AG09309 (cell line): Measurements from ENCODE around the gene IGF1R.
A peak's percentile ranks its signal among the peaks of the same experiment; 100 is the strongest.

Source experiments
- DNase-seq: peaks from one replicate; pipeline ENCODE4 v3.0.0-alpha.2; 2010; ENCODE audit warnings: low read depth
- H3K4me3 ChIP-seq: 2 replicates; pipeline ENCODE4 v1.5.1; 2011; ENCODE audit warnings: mild to moderate bottlenecking, low read depth, low read length, moderate library complexity; ENCODE audit not compliant: control insufficient read depth
- CTCF ChIP-seq: IDR thresholded peaks from 2 replicates; pipeline ENCODE4 v1.5.1; 2011; ENCODE audit warnings: mild to moderate bottlenecking, low read depth, low read length, inconsistent platforms; ENCODE audit not compliant: insufficient read depth, control insufficient read depth; ENCODE audit errors: missing control alignments

The IGF1R gene

GRCh38 chr15:98909968-98910885 lies 261.9 kb downstream of the IGF1R start:
- H3K4me3 ChIP-seq: no peak overlapping the region
- no peak for DNase-seq
- TF ChIP-seq CTCF: no peak

GRCh38 chr15:98914626-98915025 lies 266.3 kb downstream of the IGF1R start:
- TF ChIP-seq CTCF: no peak
- DNase-seq: peak; percentile 69
- no peak overlapping the region for H3K4me3 ChIP-seq

- H3K4me3 ChIP-seq: no peak overlapping the region
- no peak for DNase-seq
- TF ChIP-seq CTCF: no peak
These were observed 268.5 kb downstream of the IGF1R start for GRCh38 chr15:98916826-98917225.

GRCh38 chr15:98917417-98917816 lies 269.1 kb downstream of the IGF1R start:
- H3K4me3 ChIP-seq: no peak overlapping the region
- no peak for DNase-seq
- no peak for TF ChIP-seq CTCF

GRCh38 chr15:98920091-98920880 lies 271.9 kb downstream of the IGF1R start:
- TF ChIP-seq CTCF: no peak
- no peak for DNase-seq
- H3K4me3 ChIP-seq: no peak overlapping the region

GRCh38 chr15:98923171-98923570 lies 274.8 kb downstream of the IGF1R start:
- no peak for DNase-seq
- TF ChIP-seq CTCF: no peak
- no peak overlapping the region for H3K4me3 ChIP-seq
